SJCRH30 (cell line): ENCODE measurements around the gene TRPC4AP. TPM values are rescaled to one million over a fixed set of nuclear protein-coding genes. Genes with fewer than 3 reads are reported as not detected.
"Not testable (repeated sequence)": the region's sequence is repeated elsewhere in the genome, so short reads cannot be mapped to it uniquely, and the experiment has no call there.

ENCODE experiments used
- DNase-seq, 2 experiments: peaks; one replicate each; pipeline ENCODE4 v3.0.0-alpha.2; 2015 to 2020
- H3K27ac ChIP-seq: fragments of 250-450 bp; sonication (Bioruptor Pico); 2 replicates; pipeline ENCODE4 v1.5.1; 2020; ENCODE audit warnings: mild to moderate bottlenecking, moderate library complexity
- H3K27me3 ChIP-seq: fragments of 250-450 bp; sonication (Bioruptor Pico); 2 replicates; pipeline ENCODE4 v1.5.1; 2020; ENCODE audit warnings: mild to moderate bottlenecking, moderate library complexity
- H3K36me3 ChIP-seq: fragments of 250-450 bp; sonication (Bioruptor Pico); 2 replicates; pipeline ENCODE4 v1.5.1; 2020; ENCODE audit warnings: mild to moderate bottlenecking, moderate library complexity
- H3K4me1 ChIP-seq: fragments of 250-450 bp; sonication (Bioruptor Pico); 2 replicates; pipeline ENCODE4 v1.5.1; 2020; ENCODE audit warnings: mild to moderate bottlenecking, moderate library complexity
- H3K4me3 ChIP-seq: fragments of 250-450 bp; sonication (Bioruptor Pico); 2 replicates; pipeline ENCODE4 v1.5.1; 2020; ENCODE audit warnings: mild to moderate bottlenecking, moderate library complexity
- H3K9me3 ChIP-seq: fragments of 250-450 bp; sonication (Bioruptor Pico); replicated peaks from 2 replicates; pipeline ENCODE4 v1.5.1; 2020; ENCODE audit warnings: mild to moderate bottlenecking, moderate library complexity
- total RNA-seq: library from RNA; depleted of rRNA; stranded (reverse); fragments of >200 nt; shearing (Covaris generic); gene quantifications from 2 replicates; pipeline ENCODE4 v1.2.3, GENCODE V29; 2014

The TRPC4AP gene
- total RNA-seq, 1 experiment from 2014 or later = 68.9 TPM

GRCh38 chr20:35117196-35117595 lies 24.6 kb upstream of the TRPC4AP start:
- Histone ChIP-seq H3K4me1 (no peaks in the 10 kb centered on the region), H3K27ac (no peak overlapping the region), H3K9me3 (no peaks in the 10 kb centered on the region), H3K36me3 (no peaks in the 10 kb centered on the region), H3K4me3 (no peak overlapping the region), H3K27me3 (no peaks in the 10 kb centered on the region)
- no peak for DNase-seq

DNA sequence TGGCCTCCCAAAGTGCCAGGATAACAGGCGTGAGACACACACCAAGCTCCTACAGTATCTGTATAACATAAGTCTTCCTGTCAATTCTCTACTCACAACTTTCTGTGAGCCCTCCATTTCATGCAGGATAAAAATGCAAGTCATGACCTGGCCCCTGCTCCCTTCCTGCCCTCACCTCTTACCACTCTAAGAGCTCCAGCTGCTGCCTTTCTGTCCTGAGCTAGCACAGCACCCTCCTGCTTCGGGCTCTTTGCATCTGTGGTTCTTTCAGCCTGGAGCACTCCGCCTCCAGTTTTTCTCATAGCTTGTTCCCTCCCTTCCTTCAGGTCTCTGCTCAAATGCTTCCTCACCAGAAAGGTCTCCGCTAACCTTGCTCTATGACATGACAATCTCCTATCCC lies 23.7 kb upstream of the TRPC4AP start:
- Histone ChIP-seq H3K36me3 (no peaks in the 10 kb centered on the region), H3K4me3 (no peak overlapping the region), H3K27me3 (no peaks in the 10 kb centered on the region), H3K4me1 (no peaks in the 10 kb centered on the region), H3K27ac (no peak overlapping the region), H3K9me3 (no peaks in the 10 kb centered on the region)
- DNase-seq = no peak

- Histone ChIP-seq H3K36me3 (no peaks in the 10 kb centered on the region), H3K27me3 (no peaks in the 10 kb centered on the region), H3K4me1 (no peaks in the 10 kb centered on the region), H3K4me3 (no peak overlapping the region), H3K9me3 (no peaks in the 10 kb centered on the region), H3K27ac (no peak overlapping the region)
- DNase-seq = no peak
Observed at GRCh38 chr20:35115606-35116005, 23.0 kb upstream of the TRPC4AP start.

DNA sequence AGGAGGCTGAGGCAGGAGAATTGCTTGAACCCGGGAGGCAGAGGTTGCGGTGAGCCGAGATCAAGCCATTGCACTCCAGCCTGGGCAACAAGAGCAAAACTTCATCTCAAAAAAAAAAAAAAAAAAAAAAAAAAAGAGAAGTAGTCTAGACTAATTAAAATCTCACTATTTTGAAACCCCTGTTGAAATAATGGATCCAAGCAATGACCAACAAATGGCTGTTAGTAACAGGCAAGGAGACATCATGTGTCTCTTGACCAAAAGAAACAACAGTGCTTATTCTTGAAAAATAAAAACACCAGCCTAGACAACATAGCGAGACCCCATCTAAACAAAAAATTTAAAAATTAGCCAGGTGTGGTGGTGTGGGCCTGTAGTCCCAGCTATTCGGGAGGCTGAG lies 19.7 kb upstream of the TRPC4AP start:
- DNase-seq, H3K27me3 ChIP-seq, H3K4me1 ChIP-seq, H3K27ac ChIP-seq, H3K4me3 ChIP-seq, H3K9me3 ChIP-seq, H3K36me3 ChIP-seq: not testable (repeated sequence)

DNA sequence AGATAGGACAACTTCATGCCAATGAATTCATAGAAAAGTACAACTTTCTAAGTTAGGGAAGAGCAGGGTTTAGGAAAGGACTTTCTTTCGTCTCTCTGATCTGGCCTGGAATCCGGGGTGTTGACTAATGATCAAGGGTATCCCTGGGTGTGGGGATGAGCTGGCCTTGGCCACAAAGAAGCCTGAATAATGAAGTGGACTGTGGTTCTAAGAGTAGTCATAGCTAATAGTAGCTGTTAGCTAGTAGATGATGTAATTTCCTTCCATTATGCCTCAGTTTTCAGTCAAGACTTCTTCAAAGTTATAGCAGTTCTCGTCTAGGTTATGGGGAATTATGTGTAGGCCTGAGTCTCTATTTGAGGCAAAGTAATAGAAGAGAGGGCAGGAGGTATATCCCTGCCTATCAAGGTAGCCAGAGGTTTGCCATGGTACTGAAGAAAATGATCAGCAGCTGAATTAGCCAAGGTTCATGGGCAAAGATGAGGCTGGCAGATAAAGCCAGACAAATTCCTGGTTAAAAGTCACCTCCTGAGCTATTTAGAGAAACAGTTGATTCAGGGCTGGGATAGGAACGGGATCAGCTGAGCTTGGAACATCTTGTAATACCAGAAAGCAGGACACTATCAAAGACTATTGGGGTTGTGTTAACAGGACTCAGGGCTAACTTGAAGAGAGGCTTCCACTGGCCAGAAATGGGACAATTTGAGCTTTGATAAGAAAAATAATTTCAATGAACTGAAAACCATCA lies 18.7 kb upstream of the TRPC4AP start:
- H3K4me3 ChIP-seq = no peak overlapping the region
- no peaks in the 10 kb centered on the region for H3K4me1 ChIP-seq
- H3K36me3 ChIP-seq = no peaks in the 10 kb centered on the region
- DNase-seq = no peak
- no peaks in the 10 kb centered on the region for H3K9me3 ChIP-seq
- H3K27me3 ChIP-seq = no peaks in the 10 kb centered on the region
- H3K27ac ChIP-seq = no peak overlapping the region

DNA sequence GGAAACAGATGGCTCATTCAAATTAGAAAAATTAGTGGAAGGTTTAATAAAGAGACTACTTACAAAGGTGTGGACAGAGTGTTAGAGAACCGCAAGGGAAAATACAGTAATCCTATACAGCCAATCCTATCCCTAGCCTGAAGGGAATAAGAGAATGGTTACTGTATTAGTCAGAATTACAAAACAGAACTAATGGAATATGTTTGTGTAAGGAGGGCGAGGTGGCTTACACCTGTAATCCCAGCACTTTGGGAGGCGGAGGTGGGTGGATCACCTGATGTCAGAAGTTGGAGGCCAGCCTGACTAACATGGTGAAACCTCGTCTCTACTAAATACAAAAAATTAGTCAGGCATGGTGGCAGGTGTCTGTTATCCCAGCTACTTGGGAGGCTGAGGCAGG lies 16.3 kb upstream of the TRPC4AP start:
- no peak for DNase-seq
- Histone ChIP-seq H3K36me3 (no peaks in the 10 kb centered on the region), H3K9me3 (no peaks in the 10 kb centered on the region), H3K4me1 (no peaks in the 10 kb centered on the region), H3K27ac (no peak overlapping the region), H3K27me3 (no peaks in the 10 kb centered on the region), H3K4me3 (no peak overlapping the region)

DNA sequence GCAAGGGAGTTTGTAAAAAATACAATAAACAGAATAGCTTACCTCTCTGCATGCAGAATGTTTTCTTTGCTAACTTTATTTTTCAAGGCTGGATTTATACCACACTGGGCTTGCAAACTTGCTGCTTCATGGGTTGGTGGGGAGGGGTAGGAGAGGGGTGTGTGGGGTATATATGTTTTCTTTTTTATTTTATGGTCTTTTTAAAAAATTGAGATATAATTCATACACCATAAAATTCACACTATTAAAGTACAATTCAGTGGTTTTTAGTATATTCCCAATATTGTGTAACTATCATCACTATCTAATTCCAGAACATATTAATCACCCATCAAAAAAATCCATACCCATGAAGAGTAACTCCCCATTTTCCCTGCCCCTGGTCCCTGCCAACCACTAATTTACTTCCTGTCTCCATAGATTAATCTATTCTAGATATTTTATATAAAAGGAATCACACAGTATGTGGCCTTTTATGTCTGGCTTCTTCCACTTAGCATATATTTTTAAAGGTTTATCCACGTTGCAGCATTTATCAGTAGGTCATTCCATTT lies 14.3 kb upstream of the TRPC4AP start:
- no peak overlapping the region for H3K27ac ChIP-seq
- H3K4me1 ChIP-seq = no peaks in the 10 kb centered on the region
- DNase-seq = no peak
- H3K27me3 ChIP-seq = no peaks in the 10 kb centered on the region
- no peak overlapping the region for H3K4me3 ChIP-seq
- no peaks in the 10 kb centered on the region for H3K9me3 ChIP-seq
- no peaks in the 10 kb centered on the region for H3K36me3 ChIP-seq

DNA sequence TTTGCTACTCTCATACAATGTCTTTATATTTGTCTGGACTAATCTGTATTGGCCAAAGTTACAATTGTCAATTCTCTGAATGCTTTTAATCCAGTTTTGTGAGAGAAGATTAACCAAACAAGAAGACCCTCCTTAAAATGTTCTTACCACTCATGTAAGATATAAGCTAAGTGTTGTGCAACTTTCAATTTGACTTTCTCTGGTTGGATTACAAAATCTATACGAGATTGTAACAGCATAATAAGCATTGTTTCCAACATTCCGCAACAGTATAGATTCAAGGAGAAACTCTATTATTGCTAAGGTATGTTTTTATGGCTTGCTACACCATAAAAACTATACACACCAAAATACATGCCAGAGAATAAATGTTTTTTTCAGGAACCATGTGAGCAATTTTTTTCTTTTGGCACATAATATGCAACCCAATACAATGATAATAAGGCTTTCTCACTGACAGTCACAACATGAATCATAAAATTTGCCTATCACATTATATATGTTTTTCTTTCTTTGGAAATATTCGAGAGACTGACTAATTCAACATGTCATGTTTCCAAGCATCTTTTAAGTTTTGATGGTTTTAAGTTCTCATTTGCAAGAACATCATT lies 12.2 kb upstream of the TRPC4AP start:
- Histone ChIP-seq H3K9me3 (no peaks in the 10 kb centered on the region), H3K36me3 (no peaks in the 10 kb centered on the region), H3K4me1 (no peaks in the 10 kb centered on the region), H3K27ac (no peak overlapping the region), H3K4me3 (no peak overlapping the region), H3K27me3 (no peaks in the 10 kb centered on the region)
- no peak for DNase-seq

DNA sequence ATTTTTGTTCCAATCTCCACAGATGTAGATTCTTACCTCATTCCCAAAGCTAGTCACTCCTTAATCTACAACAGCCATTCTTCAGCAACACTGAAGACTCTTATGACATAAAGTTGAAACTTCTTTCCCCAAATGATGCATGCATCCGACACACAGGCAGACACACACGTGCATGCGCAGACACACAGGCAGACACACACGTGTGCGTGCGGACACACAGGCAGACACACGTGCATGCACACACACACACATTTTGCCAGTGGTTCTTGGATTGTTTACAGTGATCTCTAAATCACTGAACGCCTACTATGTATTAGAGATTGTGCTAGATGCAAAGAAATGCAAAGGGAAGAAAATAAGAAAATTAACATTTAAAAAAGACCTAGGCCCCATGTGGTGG lies 9.0 kb upstream of the TRPC4AP start:
- no peak overlapping the region for H3K27ac ChIP-seq
- no peaks in the 10 kb centered on the region for H3K27me3 ChIP-seq
- no peak overlapping the region for H3K4me3 ChIP-seq
- H3K4me1 ChIP-seq = peaks cover 2% of the 10 kb centered on the region; the same call in 1 of the 2 replicates
- DNase-seq = no peak
- 0 out of 2 replicates have a peak, but pooled peaks cover 2% of the 10 kb centered on the region for H3K9me3 ChIP-seq
- H3K36me3 ChIP-seq = no peaks in the 10 kb centered on the region

DNA sequence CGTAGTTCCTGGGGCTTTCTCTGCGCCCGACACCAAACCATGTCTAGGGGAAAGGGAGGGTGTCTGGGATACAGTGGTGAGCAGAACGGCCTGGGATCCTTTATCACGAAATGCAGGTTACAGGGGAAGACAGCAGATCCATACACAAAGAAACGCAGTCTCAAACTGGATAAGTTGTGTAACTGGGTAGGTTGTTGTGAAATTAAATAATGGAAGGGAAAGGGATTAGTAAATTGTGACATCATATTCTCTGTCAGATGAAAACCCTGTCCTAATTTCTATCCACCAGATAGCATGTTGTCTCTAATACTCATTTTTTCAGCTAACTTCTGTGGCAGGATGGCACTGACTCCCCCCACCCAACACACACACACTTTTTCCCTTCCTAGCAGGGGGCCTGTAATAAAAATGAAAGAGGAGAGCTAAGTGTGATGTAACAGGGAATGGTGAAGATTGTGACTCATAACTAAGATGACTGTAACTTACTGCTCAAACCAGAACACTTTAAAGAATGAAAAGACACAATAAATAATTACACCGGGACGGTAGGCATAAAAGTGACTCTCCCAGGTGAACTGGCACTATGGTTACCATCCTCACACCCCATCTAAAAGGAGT lies 769 bp upstream of the TRPC4AP start:
- peaks cover 14% of the 10 kb centered on the region; the same call in 1 of the 2 replicates for H3K4me1 ChIP-seq
- H3K27ac ChIP-seq = peak overlapping the region; percentile 68
- H3K4me3 ChIP-seq = peak overlapping the region; percentile 77
- no peak for DNase-seq
- H3K36me3 ChIP-seq = no peaks in the 10 kb centered on the region
- H3K9me3 ChIP-seq = 0 out of 2 replicates have a peak, but pooled peaks cover 2% of the 10 kb centered on the region
- H3K27me3 ChIP-seq = no peaks in the 10 kb centered on the region

DNA sequence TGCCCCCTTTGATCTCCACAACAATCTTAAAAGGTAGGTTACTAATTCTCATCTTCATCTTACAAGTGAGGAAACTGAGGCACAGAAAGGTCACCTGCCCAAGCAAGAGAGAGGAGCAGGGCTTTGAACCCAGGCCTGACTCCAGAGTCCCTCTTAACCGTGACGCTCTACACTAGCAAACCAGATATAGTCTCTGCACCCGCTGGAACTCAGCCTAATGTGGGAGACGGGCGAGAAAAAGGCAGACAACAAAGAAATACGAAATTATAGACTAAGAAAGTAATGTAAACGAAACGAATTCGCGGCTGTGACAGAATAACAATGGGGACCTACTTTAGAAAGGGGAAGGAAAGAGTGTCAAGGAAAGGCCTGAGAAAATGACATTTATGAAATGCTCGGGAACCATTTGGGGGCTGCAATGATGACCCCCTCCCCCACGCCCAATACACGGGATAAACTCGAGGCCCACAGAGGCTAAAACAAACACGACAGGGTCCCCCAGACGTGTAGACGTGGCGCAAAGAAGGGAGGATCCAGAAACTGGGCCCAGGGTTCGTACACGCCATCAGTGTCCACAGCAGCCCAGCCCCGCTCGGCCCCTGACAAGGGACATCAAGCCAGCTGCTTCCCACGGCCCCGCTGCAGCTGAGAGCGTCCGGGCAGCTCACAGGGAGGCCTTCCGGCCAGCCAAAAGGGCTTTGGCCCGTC lies 637 bp downstream of the TRPC4AP start:
- Histone ChIP-seq H3K36me3 (peaks cover 4% of the 10 kb centered on the region; the same call in 1 of the 2 replicates), H3K27ac (peak overlapping the region; percentile 68), H3K27me3 (no peaks in the 10 kb centered on the region), H3K4me3 (peak overlapping the region; percentile 77), H3K9me3 (0 out of 2 replicates have a peak, but pooled peaks cover 2% of the 10 kb centered on the region), H3K4me1 (peaks cover 17% of the 10 kb centered on the region; the same call in 1 of the 2 replicates)
- peak; percentile 49 to 76 for DNase-seq

- no peak overlapping the region for H3K27ac ChIP-seq
- peaks cover 10% of the 10 kb centered on the region; the same call in 1 of the 2 replicates for H3K36me3 ChIP-seq
- H3K4me3 ChIP-seq = no peak overlapping the region
- no peaks in the 10 kb centered on the region for H3K27me3 ChIP-seq
- no peaks in the 10 kb centered on the region for H3K9me3 ChIP-seq
- DNase-seq = no peak
- peaks cover 4% of the 10 kb centered on the region; the same call in 1 of the 2 replicates for H3K4me1 ChIP-seq
Observed at GRCh38 chr20:35088231-35089145, 4.1 kb downstream of the TRPC4AP start.

GRCh38 chr20:35087791-35088190 lies 4.8 kb downstream of the TRPC4AP start:
- Histone ChIP-seq H3K9me3 (no peaks in the 10 kb centered on the region), H3K4me1 (peaks cover 3% of the 10 kb centered on the region; the same call in 1 of the 2 replicates), H3K27ac (no peak overlapping the region), H3K36me3 (peaks cover 10% of the 10 kb centered on the region; the same call in 1 of the 2 replicates), H3K27me3 (no peaks in the 10 kb centered on the region), H3K4me3 (no peak overlapping the region)
- DNase-seq = no peak

- Histone ChIP-seq H3K9me3 (no peaks in the 10 kb centered on the region), H3K4me1 (peaks cover 3% of the 10 kb centered on the region; the same call in 1 of the 2 replicates), H3K36me3 (peaks cover 10% of the 10 kb centered on the region; the same call in 1 of the 2 replicates), H3K27ac (no peak overlapping the region), H3K4me3 (no peak overlapping the region), H3K27me3 (no peaks in the 10 kb centered on the region)
- no peak for DNase-seq
Observed at GRCh38 chr20:35087355-35087754, 5.3 kb downstream of the TRPC4AP start.
